Measurements from ENCODE around the gene IRF2BPL.

IRF2BPL gene

GRCh38 chr14:76985540-76986230 is 42.8 kb downstream of the IRF2BPL start:
- DNase-seq, result peak in 1 of 2 experiments; percentile 26

- no peak for DNase-seq
These were observed 43.6 kb downstream of the IRF2BPL start for GRCh38 chr14:76984787-76985375.

GRCh38 chr14:76984297-76984696 is 44.2 kb downstream of the IRF2BPL start:
- DNase-seq, result no peak

GRCh38 chr14:76981670-76982069 is 46.8 kb downstream of the IRF2BPL start:
- DNase-seq, result no peak

GRCh38 chr14:76977793-76978720 is 50.5 kb downstream of the IRF2BPL start:
- DNase-seq, result no peak

GRCh38 chr14:76976240-76977005 is 52.1 kb downstream of the IRF2BPL start:
- no peak for DNase-seq

GRCh38 chr14:76975812-76976211 is 52.7 kb downstream of the IRF2BPL start:
- no peak for DNase-seq

- no peak for DNase-seq
These were observed 53.5 kb downstream of the IRF2BPL start for GRCh38 chr14:76975051-76975450.

Measured in NCI-H524 (cell line).